Measurements from ENCODE around the gene CDX1. TPM values are rescaled to one million over a fixed set of nuclear protein-coding genes. Genes with fewer than 3 reads are reported as not detected.

Gene CDX1
- total RNA-seq, 1 experiment from 2014 or later = 0.29 TPM

DNA sequence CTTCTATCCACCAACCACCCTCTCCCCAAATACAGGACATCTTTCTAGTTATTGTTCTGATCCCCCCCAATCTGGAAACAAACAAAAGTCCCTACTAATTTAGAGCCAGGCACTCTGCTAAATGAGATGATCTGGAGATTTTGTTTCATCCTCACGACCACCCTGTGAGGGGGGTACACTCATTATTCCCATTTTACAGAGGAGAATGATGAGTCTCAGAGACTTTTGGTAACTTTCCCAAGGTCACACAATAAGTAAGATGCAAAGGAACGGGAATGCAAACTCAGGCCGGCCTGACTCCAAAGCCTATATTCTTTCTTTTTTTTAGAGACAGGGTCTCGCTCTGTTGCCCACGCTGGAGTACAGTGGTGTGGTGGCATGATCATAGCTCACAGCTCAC lies 20.3 kb upstream of the CDX1 start:
- CTCF ChIA-PET = interaction anchor here (1.1 to 1.6 kb wide), 2 partner anchors 12 to 16 kb away, joined by 3 to 4 read pairs; no protein-coding TSS in a partner anchor
- POLR2A ChIA-PET = interaction anchor here (0.6 kb wide), 1 partner anchor 18 kb away, joined by 3 read pairs; no protein-coding TSS in a partner anchor
- Mint-ChIP-seq H3K4me3 (ENCODE audit: unreplicated experiment) (no peak overlapping the region), H3K27me3 (ENCODE audit: insufficient read depth, unreplicated experiment) (no peaks in the 10 kb centered on the region), H3K27ac (ENCODE audit: unreplicated experiment) (peak overlapping the region; percentile 41), H3K9me3 (ENCODE audit: unreplicated experiment) (no peaks in the 10 kb centered on the region), H3K4me1 (ENCODE audit: low read depth, unreplicated experiment) (peaks cover 50% of the 10 kb centered on the region), H3K36me3 (ENCODE audit: insufficient read depth, unreplicated experiment) (peaks cover 6% of the 10 kb centered on the region)
- peaks cover 52% of the 10 kb centered on the region for H3K4me1 ChIP-seq
- no peaks in the 10 kb centered on the region for H3K27me3 ChIP-seq (replicated peaks; ENCODE audit: control insufficient read depth, insufficient read depth, low read length)
- H3K36me3 ChIP-seq (ENCODE audit: control insufficient read depth, insufficient read depth, low read length) = no peaks in the 10 kb centered on the region
- no peak for DNase-seq
- no TSS peak for BruUV-seq (replicated peaks)
- H3K9me3 ChIP-seq = 0 out of 2 replicates have a peak, but pooled peaks cover 2% of the 10 kb centered on the region
- no peak overlapping the region for H3K4me3 ChIP-seq (ENCODE audit: low read depth, low read length)
- intact Hi-C loops (cut with micrococcal nuclease; ENCODE audit: unreplicated experiment) = no loop called here
- TF ChIP-seq, protein P1, sequence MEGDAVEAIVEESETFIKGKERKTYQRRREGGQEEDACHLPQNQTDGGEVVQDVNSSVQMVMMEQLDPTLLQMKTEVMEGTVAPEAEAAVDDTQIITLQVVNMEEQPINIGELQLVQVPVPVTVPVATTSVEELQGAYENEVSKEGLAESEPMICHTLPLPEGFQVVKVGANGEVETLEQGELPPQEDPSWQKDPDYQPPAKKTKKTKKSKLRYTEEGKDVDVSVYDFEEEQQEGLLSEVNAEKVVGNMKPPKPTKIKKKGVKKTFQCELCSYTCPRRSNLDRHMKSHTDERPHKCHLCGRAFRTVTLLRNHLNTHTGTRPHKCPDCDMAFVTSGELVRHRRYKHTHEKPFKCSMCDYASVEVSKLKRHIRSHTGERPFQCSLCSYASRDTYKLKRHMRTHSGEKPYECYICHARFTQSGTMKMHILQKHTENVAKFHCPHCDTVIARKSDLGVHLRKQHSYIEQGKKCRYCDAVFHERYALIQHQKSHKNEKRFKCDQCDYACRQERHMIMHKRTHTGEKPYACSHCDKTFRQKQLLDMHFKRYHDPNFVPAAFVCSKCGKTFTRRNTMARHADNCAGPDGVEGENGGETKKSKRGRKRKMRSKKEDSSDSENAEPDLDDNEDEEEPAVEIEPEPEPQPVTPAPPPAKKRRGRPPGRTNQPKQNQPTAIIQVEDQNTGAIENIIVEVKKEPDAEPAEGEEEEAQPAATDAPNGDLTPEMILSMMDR (IDR thresholded peaks at IDR 0.05; ENCODE audit: insufficient read depth in 1 of 2, low read depth in 1 of 2, low read length in 1 of 2, severe bottlenecking in 1 of 2, unreplicated experiment in 1 of 2) = no peak

- Mint-ChIP-seq H3K36me3 (ENCODE audit: insufficient read depth, unreplicated experiment) (peaks cover 6% of the 10 kb centered on the region), H3K4me3 (ENCODE audit: unreplicated experiment) (no peak overlapping the region), H3K4me1 (ENCODE audit: low read depth, unreplicated experiment) (peaks cover 43% of the 10 kb centered on the region), H3K27me3 (ENCODE audit: insufficient read depth, unreplicated experiment) (no peaks in the 10 kb centered on the region), H3K9me3 (ENCODE audit: unreplicated experiment) (no peaks in the 10 kb centered on the region), H3K27ac (ENCODE audit: unreplicated experiment) (peak overlapping the region; percentile 38)
- intact Hi-C loops (cut with micrococcal nuclease; ENCODE audit: unreplicated experiment) = no loop called here
- Histone ChIP-seq H3K4me3 (ENCODE audit: low read depth, low read length) (no peak overlapping the region), H3K27me3 (replicated peaks; ENCODE audit: control insufficient read depth, insufficient read depth, low read length) (no peaks in the 10 kb centered on the region), H3K9me3 (0 out of 2 replicates have a peak, but pooled peaks cover 2% of the 10 kb centered on the region), H3K4me1 (peaks cover 44% of the 10 kb centered on the region), H3K36me3 (ENCODE audit: control insufficient read depth, insufficient read depth, low read length) (no peaks in the 10 kb centered on the region)
- ChIA-PET POLR2A (no interaction called here), CTCF (interaction anchor here (0.6 to 1.6 kb wide), 2 partner anchors 15 kb away, joined by 3 to 4 read pairs; no protein-coding TSS in a partner anchor)
- no TSS peak for BruUV-seq (replicated peaks)
- DNase-seq = no peak
- TF ChIP-seq, protein P1 (IDR thresholded peaks at IDR 0.05; ENCODE audit: insufficient read depth in 1 of 2, low read depth in 1 of 2, low read length in 1 of 2, severe bottlenecking in 1 of 2, unreplicated experiment in 1 of 2) = no peak
These were observed 19.5 kb upstream of the CDX1 start for GRCh38 chr5:150146862-150147601.

- Mint-ChIP-seq H3K4me1 (ENCODE audit: low read depth, unreplicated experiment) (peaks cover 41% of the 10 kb centered on the region), H3K36me3 (ENCODE audit: insufficient read depth, unreplicated experiment) (peaks cover 5% of the 10 kb centered on the region), H3K27me3 (ENCODE audit: insufficient read depth, unreplicated experiment) (no peaks in the 10 kb centered on the region), H3K4me3 (ENCODE audit: unreplicated experiment) (no peak overlapping the region), H3K9me3 (ENCODE audit: unreplicated experiment) (no peaks in the 10 kb centered on the region), H3K27ac (ENCODE audit: unreplicated experiment) (peak overlapping the region; percentile 38)
- Histone ChIP-seq H3K9me3 (0 out of 2 replicates have a peak, but pooled peaks cover 2% of the 10 kb centered on the region), H3K4me1 (peaks cover 38% of the 10 kb centered on the region), H3K27me3 (replicated peaks; ENCODE audit: control insufficient read depth, insufficient read depth, low read length) (no peaks in the 10 kb centered on the region), H3K4me3 (ENCODE audit: low read depth, low read length) (no peak overlapping the region), H3K36me3 (ENCODE audit: control insufficient read depth, insufficient read depth, low read length) (no peaks in the 10 kb centered on the region)
- ChIA-PET CTCF (interaction anchor here (0.6 kb wide), 1 partner anchor 14 kb away, joined by 3 read pairs; no protein-coding TSS in a partner anchor), POLR2A (no interaction called here)
- TF ChIP-seq, protein P1 (IDR thresholded peaks at IDR 0.05; ENCODE audit: insufficient read depth in 1 of 2, low read depth in 1 of 2, low read length in 1 of 2, severe bottlenecking in 1 of 2, unreplicated experiment in 1 of 2) = no peak
- BruUV-seq (replicated peaks) = no TSS peak
- DNase-seq = no peak
- intact Hi-C loops (cut with micrococcal nuclease; ENCODE audit: unreplicated experiment) = no loop called here
These were observed 18.9 kb upstream of the CDX1 start for GRCh38 chr5:150147670-150148069.

All from Caco-2 (cell line).